ENCODE measurements around the gene LGALSL. TPM values are rescaled to one million over a fixed set of nuclear protein-coding genes. Genes with fewer than 3 reads are reported as not detected.

LGALSL gene
- total and polyA plus RNA-seq, 2 donors (not counting 1 experiment from before 2014, with no cell fraction given): 0.40 to 1.8 TPM

GRCh38 chr2:64478502-64479230 lies 24.7 kb downstream of the LGALSL start:
- intact Hi-C loops (cut with micrococcal nuclease): no loop called here
- H3K36me3 ChIP-seq (replicated peaks in 1 of 2; ENCODE audit: control extremely low read depth in 1 of 2, control insufficient read depth in 1 of 2, extremely low read depth in 1 of 2, insufficient read depth in 2 of 2, low read length in 1 of 2): no peaks in the 10 kb centered on the region
- no peaks in the 10 kb centered on the region for H3K9me3 ChIP-seq (ENCODE audit: control extremely low read depth in 1 of 3, control insufficient read depth in 2 of 3, insufficient read depth in 1 of 3, low read length in 2 of 3)
- ChIA-PET POLR2A (no interaction called here), CTCF (interaction anchor here (1.5 to 15.6 kb wide), 3 partner anchors 10 to 429 kb away, joined by 3 to 398 read pairs (median 13); no protein-coding TSS in a partner anchor)
- 100% methylated on average over 1 of the region's 3 CpGs for WGBS (ENCODE audit: insufficient coverage)
- no peak overlapping the region for H2AFZ ChIP-seq (ENCODE audit: insufficient read depth, low read depth, low read length, poor library complexity, severe bottlenecking)
- Mint-ChIP-seq H3K9me3 (ENCODE audit: insufficient read depth) (no peaks in the 10 kb centered on the region), H3K4me3 (no peak overlapping the region), H3K27ac (no peak overlapping the region), H3K4me1 (peaks cover 11% of the 10 kb centered on the region), H3K27me3 (no peaks in the 10 kb centered on the region)
- no peak for TF ChIP-seq EZH2 (IDR thresholded peaks at IDR 0.05; ENCODE audit: borderline replicate concordance, insufficient read depth, low read depth, low read length, poor library complexity, severe bottlenecking)
- no peak for TF ChIP-seq CTCF (IDR thresholded peaks at IDR 0.05)
- H3K27ac ChIP-seq (ENCODE audit: low read length in 2 of 2): no peak overlapping the region
- H3K4me2 ChIP-seq (replicated peaks; ENCODE audit: low read depth, low read length, poor library complexity, severe bottlenecking): no peak overlapping the region
- H3K4me3 ChIP-seq (ENCODE audit: control extremely low read depth in 1 of 5, extremely low read depth in 1 of 5, insufficient read depth in 1 of 5, low read depth in 2 of 5, low read length in 4 of 5): no peak overlapping the region
- H3K9ac ChIP-seq (ENCODE audit: low read length): no peak overlapping the region
- H3K4me1 ChIP-seq (ENCODE audit: control insufficient read depth in 2 of 2, insufficient read depth in 2 of 2, low read length in 2 of 2): peaks cover 11 to 12% of the 10 kb centered on the region in 2 donors
- no peaks in the 10 kb centered on the region for H4K20me1 ChIP-seq (ENCODE audit: control insufficient read depth, insufficient read depth, low read length, poor library complexity, severe bottlenecking)
- ATAC-seq (ENCODE audit: low read depth): no peak
- DNase-seq: no peak
- H3K27me3 ChIP-seq (replicated peaks in 1 of 4; ENCODE audit: control extremely low read depth in 1 of 4, control insufficient read depth in 3 of 4, insufficient read depth in 4 of 4, low read length in 3 of 4): no peaks in the 10 kb centered on the region
- no peaks in the 10 kb centered on the region for H3K79me2 ChIP-seq (ENCODE audit: control insufficient read depth, insufficient read depth, low read length)
